Measurements from ENCODE around the gene ATRNL1. TPM values are rescaled to one million over a fixed set of nuclear protein-coding genes. Genes with fewer than 3 reads are reported as not detected.
"Not testable (repeated sequence)": the region's sequence is repeated elsewhere in the genome, so short reads cannot be mapped to it uniquely, and the experiment has no call there.

Gene ATRNL1
- total RNA-seq, 1 experiment from 2014 or later, result 28.7 TPM

- no peak for TF ChIP-seq ZNF532 (CRISPR knock-in tag; IDR thresholded peaks at IDR 0.05; ENCODE audit: borderline replicate concordance)
- no peak for TF ChIP-seq SOX15 (CRISPR knock-in tag; IDR thresholded peaks at IDR 0.05)
These were observed 432.0 kb downstream of the ATRNL1 start (continued) for GRCh38 chr10:115525141-115525540.

- H3K4me3 Mint-ChIP-seq; DNase-seq (ENCODE audit: low spot score); ATAC-seq; H3K27ac Mint-ChIP-seq; CTCF ChIA-PET; H3K27me3 Mint-ChIP-seq (ENCODE audit: low read depth); H3K4me1 Mint-ChIP-seq; H3K36me3 Mint-ChIP-seq: not testable (repeated sequence)
- POLR2A ChIA-PET, result interaction anchor here (0.7 kb wide), 1 partner anchor 14 kb away, joined by 4 read pairs; no protein-coding TSS in a partner anchor
- H3K9me3 Mint-ChIP-seq, result peaks cover 36% of the 10 kb centered on the region
These were observed 434.5 kb downstream of the ATRNL1 start for GRCh38 chr10:115527682-115528081.

GRCh38 chr10:115536401-115536800 is 443.2 kb downstream of the ATRNL1 start:
- H3K4me3 Mint-ChIP-seq; DNase-seq (ENCODE audit: low spot score); CTCF ChIA-PET; POLR2A ChIA-PET; ATAC-seq; H3K27ac Mint-ChIP-seq; H3K27me3 Mint-ChIP-seq (ENCODE audit: low read depth); H3K4me1 Mint-ChIP-seq: not testable (repeated sequence)
- Mint-ChIP-seq H3K36me3 (peaks cover 31% of the 10 kb centered on the region), H3K9me3 (peaks cover 28% of the 10 kb centered on the region)

- peaks cover 32% of the 10 kb centered on the region for H3K9me3 Mint-ChIP-seq
- no peak overlapping the region for H3K4me3 Mint-ChIP-seq
- ATAC-seq (no peak), DNase-seq (ENCODE audit: low spot score) (no peak)
- H3K27me3 Mint-ChIP-seq (ENCODE audit: low read depth), result 0 out of 2 replicates have a peak, but pooled peaks cover 3% of the 10 kb centered on the region
- H3K4me1 Mint-ChIP-seq, result no peaks in the 10 kb centered on the region
- peaks cover 30% of the 10 kb centered on the region for H3K36me3 Mint-ChIP-seq
- no peak overlapping the region for H3K27ac Mint-ChIP-seq
- ChIA-PET POLR2A (no interaction called here), CTCF (no interaction called here)
- TF ChIP-seq STAT6 (CRISPR knock-in tag; conservative IDR thresholded peaks at IDR 0.05; ENCODE audit: low read depth) (no peak), CREB1 (CRISPR knock-in tag; IDR thresholded peaks at IDR 0.05) (no peak), CBFB (CRISPR knock-in tag; IDR thresholded peaks at IDR 0.05; ENCODE audit: low read depth) (no peak), ZNF263 (CRISPR knock-in tag; IDR thresholded peaks at IDR 0.05; ENCODE audit: low read depth) (no peak), E2F5 (CRISPR knock-in tag; IDR thresholded peaks at IDR 0.05) (no peak), USF2 (CRISPR knock-in tag; IDR thresholded peaks at IDR 0.05) (no peak), RORB (CRISPR knock-in tag; IDR thresholded peaks at IDR 0.05) (no peak), ZNF232 (CRISPR knock-in tag; IDR thresholded peaks at IDR 0.05) (no peak), USF1 (CRISPR knock-in tag; IDR thresholded peaks at IDR 0.05) (no peak), ARID4B (CRISPR knock-in tag; IDR thresholded peaks at IDR 0.05; ENCODE audit: borderline replicate concordance) (no peak), IRF1 (CRISPR knock-in tag; IDR thresholded peaks at IDR 0.05) (no peak)
These were observed 446.1 kb downstream of the ATRNL1 start for GRCh38 chr10:115539142-115539762.
